CD8-positive, alpha-beta memory T cell (primary cell): ENCODE measurements around the gene MSANTD3. TPM values are rescaled to one million over a fixed set of nuclear protein-coding genes. Genes with fewer than 3 reads are reported as not detected.

Experiments
- CTCF ChIA-PET: fragments of 350-600 bp; sonication (Branson Sonifier 250); formaldehyde crosslinking; loops from one replicate; lab custom pipeline; 2021; ENCODE audit warnings: antibody characterized with exemption; lab: Charles Lee
- POLR2A ChIA-PET: fragments of 350-600 bp; sonication (Branson Sonifier 250); formaldehyde crosslinking; loops from one replicate; lab custom pipeline; 2021; ENCODE audit warnings: antibody characterized with exemption; lab: Charles Lee
- DNase-seq, 5 donors: peaks; one replicate each; pipeline versions ENCODE4 v3.0.0 to v3.0.0-alpha.2; 2020 to 2022; ENCODE audit warnings: mixed read lengths in 1 of 5
- H3K27ac ChIP-seq: one replicate; pipeline ENCODE4 v1.7.0; 2013; ENCODE audit warnings: low read depth, mild to moderate bottlenecking, low read length, moderate library complexity
- H3K27me3 ChIP-seq: 2 replicates; pipeline ENCODE4 v1.7.0; 2013; ENCODE audit warnings: low read length, mild to moderate bottlenecking; ENCODE audit not compliant: insufficient read depth, poor library complexity, severe bottlenecking
- H3K36me3 ChIP-seq: 2 replicates; pipeline ENCODE4 v1.7.0; 2013; ENCODE audit warnings: mild to moderate bottlenecking, low read length, moderate library complexity; ENCODE audit not compliant: insufficient read depth
- H3K4me1 ChIP-seq: 2 replicates; pipeline ENCODE4 v1.7.0; 2013; ENCODE audit warnings: mild to moderate bottlenecking, low read length, moderate library complexity; ENCODE audit not compliant: insufficient read depth
- H3K4me3 ChIP-seq: 2 replicates; pipeline ENCODE4 v1.7.0; 2013; ENCODE audit warnings: mild to moderate bottlenecking, low read length
- H3K9me3 ChIP-seq: 2 replicates; pipeline ENCODE4 v1.7.0; 2013; ENCODE audit warnings: mild to moderate bottlenecking, low read length
- H3K27ac Mint-ChIP-seq, 8 donors: one replicate each; pipeline ENCODE4 v1.8.0; 2020 to 2021; ENCODE audit warnings: mixed read lengths in 8 of 8, mild to moderate bottlenecking in 6 of 8, inconsistent platforms in 3 of 8, moderate library complexity in 3 of 8
- H3K27me3 Mint-ChIP-seq, 2 donors: one replicate each; pipeline ENCODE4 v1.8.0; 2020 to 2021; ENCODE audit warnings: mixed read lengths in 2 of 2, mild to moderate bottlenecking in 1 of 2, moderate library complexity in 1 of 2
- H3K36me3 Mint-ChIP-seq, 3 donors: one replicate each; pipeline ENCODE4 v1.8.0; 2020 to 2021; ENCODE audit warnings: mixed read lengths in 3 of 3, inconsistent platforms in 1 of 3, mild to moderate bottlenecking in 1 of 3
- H3K4me1 Mint-ChIP-seq, 3 donors: one replicate each; pipeline ENCODE4 v1.8.0; 2020 to 2021; ENCODE audit warnings: mixed read lengths in 3 of 3, inconsistent platforms in 1 of 3, mild to moderate bottlenecking in 1 of 3
- H3K4me3 Mint-ChIP-seq, 7 donors: one replicate each; pipeline ENCODE4 v1.8.0; 2020 to 2021; ENCODE audit warnings: mixed read lengths in 7 of 7, mild to moderate bottlenecking in 6 of 7, moderate library complexity in 4 of 7, inconsistent platforms in 2 of 7
- H3K9me3 Mint-ChIP-seq, 5 donors: one replicate each; pipeline ENCODE4 v1.8.0; 2020 to 2022; ENCODE audit warnings: mixed read lengths in 5 of 5, mild to moderate bottlenecking in 3 of 5, moderate library complexity in 2 of 5, inconsistent platforms in 1 of 5
- polyA plus RNA-seq: library from polyadenylated mRNA; unstranded; fragments of 300-500 nt; fragmentation: Illumina TruSeq; gene quantifications from one replicate; pipeline ENCODE4 v1.2.3, GENCODE V29; 2021
- total RNA-seq, 2 experiments: library from RNA; stranded (reverse); gene quantifications; one replicate each; pipeline ENCODE4 v1.2.3, GENCODE V29; 2021

The MSANTD3 gene
- total and polyA plus RNA-seq, 3 experiments from 2014 or later: 7.2 to 21.3 (median 18.2) TPM

- ChIA-PET CTCF (interaction anchor here (1.2 kb wide), 1 partner anchor 10 kb away, joined by 3 read pairs; no protein-coding TSS in a partner anchor), POLR2A (no interaction called here)
- Histone ChIP-seq H3K27ac (no peak overlapping the region), H3K36me3 (no peaks in the 10 kb centered on the region), H3K27me3 (no peaks in the 10 kb centered on the region), H3K4me3 (no peak overlapping the region), H3K9me3 (no peaks in the 10 kb centered on the region), H3K4me1 (no peaks in the 10 kb centered on the region)
- Mint-ChIP-seq H3K27me3 (no peaks in the 10 kb centered on the region), H3K36me3 (peaks cover 0 to 51% (median 10%) of the 10 kb centered on the region in 3 donors), H3K4me1 (peaks cover 2 to 5% (median 3%) of the 10 kb centered on the region in 3 donors), H3K9me3 (no peaks in the 10 kb centered on the region), H3K4me3 (no peak overlapping the region), H3K27ac (peak overlapping the region in 3 of 8 donors; percentile 52 to 75 (median 69))
- no peak for DNase-seq
Observed at GRCh38 chr9:100443781-100444768, 17.1 kb downstream of the MSANTD3 start.

- H3K4me3 Mint-ChIP-seq: no peak overlapping the region
- peaks cover 1 to 5% (median 3%) of the 10 kb centered on the region in 3 donors for H3K4me1 Mint-ChIP-seq
- H3K9me3 Mint-ChIP-seq: no peaks in the 10 kb centered on the region
- H3K27ac Mint-ChIP-seq: peak overlapping the region in 1 of 8 donors; percentile 23
- no peaks in the 10 kb centered on the region for H3K27me3 Mint-ChIP-seq
- DNase-seq: no peak
- Histone ChIP-seq H3K9me3 (no peaks in the 10 kb centered on the region), H3K4me3 (no peak overlapping the region), H3K36me3 (no peaks in the 10 kb centered on the region), H3K27me3 (no peaks in the 10 kb centered on the region), H3K4me1 (no peaks in the 10 kb centered on the region), H3K27ac (no peak overlapping the region)
- peaks cover 0 to 50% (median 14%) of the 10 kb centered on the region in 3 donors for H3K36me3 Mint-ChIP-seq
- ChIA-PET CTCF (no interaction called here), POLR2A (no interaction called here)
Observed at GRCh38 chr9:100445161-100445902, 18.4 kb downstream of the MSANTD3 start.

DNA sequence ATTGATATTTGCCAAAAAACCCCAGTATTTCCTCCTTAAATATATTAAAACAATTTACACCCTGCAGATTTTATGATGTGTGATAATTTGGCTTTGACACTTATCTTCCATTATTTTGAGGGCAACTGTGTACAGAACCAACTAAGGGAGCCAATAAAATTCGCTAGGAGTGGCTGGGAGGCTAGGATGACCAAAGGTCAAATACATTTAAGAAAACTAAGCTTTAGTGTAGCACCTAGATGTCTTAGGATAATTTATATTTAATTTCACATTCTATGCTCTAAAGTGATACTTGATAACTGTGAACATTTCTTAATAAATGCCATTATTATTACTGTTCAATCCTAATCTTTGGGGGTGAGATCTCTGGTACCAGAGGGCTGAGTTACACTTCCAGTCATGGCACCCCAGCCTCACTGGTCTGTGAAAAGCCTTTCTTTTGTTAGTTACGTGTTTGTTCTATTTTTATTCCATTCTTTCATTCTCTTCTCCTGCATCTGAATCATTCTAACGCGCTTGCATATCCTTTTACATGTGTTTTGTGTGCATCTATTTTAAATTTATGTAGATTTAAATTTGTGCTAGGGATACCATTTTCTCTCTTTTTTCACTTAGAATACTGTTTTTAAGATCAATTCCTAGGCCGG is 19.1 kb downstream of the MSANTD3 start:
- no peaks in the 10 kb centered on the region for H3K36me3 ChIP-seq
- Mint-ChIP-seq H3K27me3 (no peaks in the 10 kb centered on the region), H3K9me3 (no peaks in the 10 kb centered on the region), H3K4me3 (no peak overlapping the region), H3K4me1 (peaks cover 1 to 5% (median 3%) of the 10 kb centered on the region in 3 donors), H3K36me3 (peaks cover 7 to 57% (median 21%) of the 10 kb centered on the region in 3 donors), H3K27ac (peak overlapping the region in 1 of 8 donors; percentile 29)
- POLR2A ChIA-PET: no interaction called here
- no peak overlapping the region for H3K27ac ChIP-seq
- no peaks in the 10 kb centered on the region for H3K27me3 ChIP-seq
- CTCF ChIA-PET: no interaction called here
- H3K4me1 ChIP-seq: no peaks in the 10 kb centered on the region
- no peak for DNase-seq
- H3K4me3 ChIP-seq: no peak overlapping the region
- no peaks in the 10 kb centered on the region for H3K9me3 ChIP-seq

GRCh38 chr9:100447041-100447440 is 20.1 kb downstream of the MSANTD3 start:
- CTCF ChIA-PET: no interaction called here
- H3K27me3 Mint-ChIP-seq: no peaks in the 10 kb centered on the region
- no peak overlapping the region for H3K27ac Mint-ChIP-seq
- Histone ChIP-seq H3K36me3 (no peaks in the 10 kb centered on the region), H3K9me3 (no peaks in the 10 kb centered on the region), H3K4me3 (no peak overlapping the region), H3K27ac (no peak overlapping the region), H3K27me3 (no peaks in the 10 kb centered on the region), H3K4me1 (no peaks in the 10 kb centered on the region)
- no peak for DNase-seq
- peaks cover 0 to 1% (median 0%) of the 10 kb centered on the region in 5 donors for H3K9me3 Mint-ChIP-seq
- peaks cover 1 to 5% (median 3%) of the 10 kb centered on the region in 3 donors for H3K4me1 Mint-ChIP-seq
- H3K36me3 Mint-ChIP-seq: peaks cover 14 to 62% (median 27%) of the 10 kb centered on the region in 3 donors
- POLR2A ChIA-PET: no interaction called here
- H3K4me3 Mint-ChIP-seq: no peak overlapping the region

DNA sequence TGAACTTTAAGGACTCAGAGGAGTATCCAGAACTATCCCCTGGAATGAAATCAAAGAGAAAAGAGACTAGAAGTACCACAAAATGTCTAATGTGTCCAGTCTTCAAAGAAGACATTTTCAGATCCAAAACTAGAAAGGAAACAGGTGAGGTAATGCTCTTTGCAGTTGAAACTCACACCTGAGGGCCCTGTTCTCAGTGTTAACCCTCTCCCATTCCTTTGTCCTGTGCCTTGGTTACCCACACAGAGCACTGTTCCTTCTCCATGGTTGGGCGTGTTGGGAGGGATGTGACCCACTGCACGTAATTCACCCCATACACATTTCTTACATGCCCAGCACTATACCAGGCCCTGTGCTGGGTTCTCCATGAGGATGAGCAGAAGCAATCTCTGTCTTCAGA is 21.3 kb downstream of the MSANTD3 start:
- POLR2A ChIA-PET: no interaction called here
- H3K4me3 Mint-ChIP-seq: no peak overlapping the region
- H3K9me3 Mint-ChIP-seq: peaks cover 0 to 1% (median 0%) of the 10 kb centered on the region in 5 donors
- H3K4me3 ChIP-seq: no peak overlapping the region
- no peaks in the 10 kb centered on the region for H3K27me3 Mint-ChIP-seq
- H3K27ac ChIP-seq: no peak overlapping the region
- no peaks in the 10 kb centered on the region for H3K4me1 ChIP-seq
- H3K9me3 ChIP-seq: no peaks in the 10 kb centered on the region
- no peak for DNase-seq
- H3K27me3 ChIP-seq: no peaks in the 10 kb centered on the region
- H3K27ac Mint-ChIP-seq: no peak overlapping the region
- peaks cover 1 to 5% (median 3%) of the 10 kb centered on the region in 3 donors for H3K4me1 Mint-ChIP-seq
- peaks cover 18 to 65% (median 27%) of the 10 kb centered on the region in 3 donors for H3K36me3 Mint-ChIP-seq
- CTCF ChIA-PET: no interaction called here
- no peaks in the 10 kb centered on the region for H3K36me3 ChIP-seq

DNA sequence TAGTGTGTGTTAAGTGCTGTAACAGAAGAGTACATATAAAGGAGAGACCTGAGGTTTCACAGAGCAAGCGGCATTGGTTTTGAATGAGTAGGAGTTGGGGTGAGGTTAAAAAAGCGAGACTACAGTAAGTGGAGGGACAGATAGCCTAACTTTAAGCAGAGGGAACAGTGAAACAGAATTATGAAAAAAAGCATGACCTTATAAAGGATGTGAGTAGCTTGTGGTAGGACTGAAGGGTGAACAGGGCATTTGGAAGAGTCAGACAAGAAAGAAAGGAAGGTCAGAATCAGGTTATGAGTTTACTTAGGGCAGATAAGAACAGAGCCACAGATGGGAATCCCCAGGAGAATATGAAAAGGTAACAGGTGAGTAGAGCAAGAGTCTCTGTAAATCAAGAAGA is 22.5 kb downstream of the MSANTD3 start:
- no peak for DNase-seq
- Mint-ChIP-seq H3K4me3 (no peak overlapping the region), H3K27ac (peak overlapping the region in 2 of 8 donors; percentile 23 to 26), H3K27me3 (no peaks in the 10 kb centered on the region), H3K9me3 (peaks cover 0 to 1% (median 0%) of the 10 kb centered on the region in 5 donors), H3K4me1 (peaks cover 1 to 3% (median 1%) of the 10 kb centered on the region in 3 donors), H3K36me3 (peaks cover 22 to 57% (median 30%) of the 10 kb centered on the region in 3 donors)
- ChIA-PET POLR2A (no interaction called here), CTCF (no interaction called here)
- no peaks in the 10 kb centered on the region for H3K4me1 ChIP-seq
- no peaks in the 10 kb centered on the region for H3K27me3 ChIP-seq
- no peaks in the 10 kb centered on the region for H3K9me3 ChIP-seq
- H3K36me3 ChIP-seq: no peaks in the 10 kb centered on the region
- no peak overlapping the region for H3K4me3 ChIP-seq
- no peak overlapping the region for H3K27ac ChIP-seq

DNA sequence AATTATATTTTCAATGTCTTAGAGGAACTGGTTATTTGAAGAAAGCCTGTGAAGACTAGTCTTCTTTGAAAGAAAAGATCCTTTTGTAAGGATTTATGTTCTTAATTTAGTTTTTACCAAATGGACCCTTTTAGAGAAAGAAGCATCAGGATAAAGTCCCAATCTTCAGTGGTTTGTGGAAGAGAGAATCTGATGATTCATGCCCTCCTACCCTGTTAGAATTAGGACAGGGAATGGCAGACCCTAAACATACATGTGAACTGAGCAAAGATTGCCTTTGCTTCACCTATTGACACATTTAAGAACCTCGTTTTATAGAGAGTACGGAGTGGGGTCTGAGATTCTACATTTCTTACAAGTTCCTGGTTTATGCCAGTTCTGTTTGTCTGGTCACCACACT is 26.0 kb downstream of the MSANTD3 start:
- Mint-ChIP-seq H3K36me3 (peaks cover 18 to 35% (median 33%) of the 10 kb centered on the region in 3 donors), H3K27me3 (no peaks in the 10 kb centered on the region), H3K9me3 (peaks cover 0 to 1% (median 0%) of the 10 kb centered on the region in 5 donors), H3K4me1 (no peaks in the 10 kb centered on the region), H3K4me3 (no peak overlapping the region), H3K27ac (no peak overlapping the region)
- H3K36me3 ChIP-seq: no peaks in the 10 kb centered on the region
- no peak for DNase-seq
- H3K27ac ChIP-seq: no peak overlapping the region
- ChIA-PET POLR2A (no interaction called here), CTCF (no interaction called here)
- no peak overlapping the region for H3K4me3 ChIP-seq
- no peaks in the 10 kb centered on the region for H3K9me3 ChIP-seq
- no peaks in the 10 kb centered on the region for H3K27me3 ChIP-seq
- H3K4me1 ChIP-seq: no peaks in the 10 kb centered on the region
